NCI-H69 (cell line): ENCODE results near the gene SH3TC1.

Experiments
- DNase-seq: peaks from one replicate; lab custom pipeline; 2025; lab: John Stamatoyannopoulos, UW

SH3TC1 gene

GRCh38 chr4:8244001-8244757, 45.1 kb downstream of the SH3TC1 start:
- no peak for DNase-seq

- no peak for DNase-seq
These were observed 45.9 kb downstream of the SH3TC1 start for GRCh38 chr4:8244931-8245460.

- no peak for DNase-seq
These were observed 47.1 kb downstream of the SH3TC1 start for GRCh38 chr4:8245884-8246833.

- no peak for DNase-seq
These were observed 48.2 kb downstream of the SH3TC1 start for GRCh38 chr4:8247047-8247930.

GRCh38 chr4:8248091-8248490, 49.0 kb downstream of the SH3TC1 start:
- DNase-seq, result no peak

GRCh38 chr4:8250227-8250626, 51.1 kb downstream of the SH3TC1 start:
- no peak for DNase-seq

GRCh38 chr4:8250637-8251036, 51.5 kb downstream of the SH3TC1 start:
- no peak for DNase-seq

GRCh38 chr4:8251110-8251883, 52.2 kb downstream of the SH3TC1 start:
- no peak for DNase-seq

GRCh38 chr4:8252301-8253173, 53.4 kb downstream of the SH3TC1 start:
- DNase-seq, result no peak

- no peak for DNase-seq
These were observed 55.0 kb downstream of the SH3TC1 start for GRCh38 chr4:8254076-8254475.

GRCh38 chr4:8255698-8256441, 56.8 kb downstream of the SH3TC1 start:
- DNase-seq, result no peak

GRCh38 chr4:8257854-8258253, 58.8 kb downstream of the SH3TC1 start:
- DNase-seq, result no peak

- DNase-seq, result peak; percentile 70
These were observed 59.6 kb downstream of the SH3TC1 start for GRCh38 chr4:8258552-8259212.

- no peak for DNase-seq
These were observed 60.8 kb downstream of the SH3TC1 start for GRCh38 chr4:8259743-8260430.

GRCh38 chr4:8260656-8261111, 61.6 kb downstream of the SH3TC1 start:
- no peak for DNase-seq

- DNase-seq, result no peak
These were observed 62.9 kb downstream of the SH3TC1 start for GRCh38 chr4:8261851-8262535.

GRCh38 chr4:8262637-8263322, 63.7 kb downstream of the SH3TC1 start:
- no peak for DNase-seq
